Measurements from ENCODE around the gene DCDC1. TPM values are rescaled to one million over a fixed set of nuclear protein-coding genes. Genes with fewer than 3 reads are reported as not detected.

The DCDC1 gene
- total RNA-seq, 4 donors from 2014 or later: 0.26 to 8.0 (median 1.5) TPM

- no peaks in the 10 kb centered on the region for H3K36me3 ChIP-seq
- no peak overlapping the region for H3K4me3 ChIP-seq
- H3K27ac ChIP-seq: no peak overlapping the region
- H3K4me1 ChIP-seq: no peaks in the 10 kb centered on the region
- H3K9me3 ChIP-seq: no peaks in the 10 kb centered on the region
- intact Hi-C loops (cut with DNase I; ENCODE audit: low total_unique reads): no loop called here
- no peak for DNase-seq
- no peaks in the 10 kb centered on the region for H3K27me3 ChIP-seq
- TF ChIP-seq, protein P1, sequence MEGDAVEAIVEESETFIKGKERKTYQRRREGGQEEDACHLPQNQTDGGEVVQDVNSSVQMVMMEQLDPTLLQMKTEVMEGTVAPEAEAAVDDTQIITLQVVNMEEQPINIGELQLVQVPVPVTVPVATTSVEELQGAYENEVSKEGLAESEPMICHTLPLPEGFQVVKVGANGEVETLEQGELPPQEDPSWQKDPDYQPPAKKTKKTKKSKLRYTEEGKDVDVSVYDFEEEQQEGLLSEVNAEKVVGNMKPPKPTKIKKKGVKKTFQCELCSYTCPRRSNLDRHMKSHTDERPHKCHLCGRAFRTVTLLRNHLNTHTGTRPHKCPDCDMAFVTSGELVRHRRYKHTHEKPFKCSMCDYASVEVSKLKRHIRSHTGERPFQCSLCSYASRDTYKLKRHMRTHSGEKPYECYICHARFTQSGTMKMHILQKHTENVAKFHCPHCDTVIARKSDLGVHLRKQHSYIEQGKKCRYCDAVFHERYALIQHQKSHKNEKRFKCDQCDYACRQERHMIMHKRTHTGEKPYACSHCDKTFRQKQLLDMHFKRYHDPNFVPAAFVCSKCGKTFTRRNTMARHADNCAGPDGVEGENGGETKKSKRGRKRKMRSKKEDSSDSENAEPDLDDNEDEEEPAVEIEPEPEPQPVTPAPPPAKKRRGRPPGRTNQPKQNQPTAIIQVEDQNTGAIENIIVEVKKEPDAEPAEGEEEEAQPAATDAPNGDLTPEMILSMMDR (IDR thresholded peaks at IDR 0.05): no peak
- no peak for TF ChIP-seq POLR2A (IDR thresholded peaks at IDR 0.05)
Measured at GRCh38 chr11:31264834-31265233, 104.7 kb downstream of the DCDC1 start.

DNA sequence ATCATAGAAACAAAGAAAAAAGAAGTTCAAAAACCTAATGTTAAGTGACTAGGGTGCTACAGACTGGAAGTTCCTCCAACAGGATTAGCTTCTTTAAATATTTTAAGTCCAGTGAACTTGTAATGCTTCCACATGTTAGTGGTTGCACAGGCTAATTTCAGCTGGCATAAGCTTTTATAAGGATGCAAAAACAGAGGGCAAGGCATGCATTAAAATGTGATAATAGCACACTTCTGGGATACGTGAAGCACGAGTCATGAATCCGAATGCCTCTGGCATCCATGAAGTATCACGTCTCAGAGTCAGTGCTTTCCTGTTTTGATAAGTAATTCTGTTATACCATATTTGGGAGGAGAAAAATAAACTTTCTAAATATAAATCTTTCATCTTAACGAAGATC lies 106.8 kb downstream of the DCDC1 start:
- TF ChIP-seq POLR2A (IDR thresholded peaks at IDR 0.05): no peak
- TF ChIP-seq, protein P1 (IDR thresholded peaks at IDR 0.05): no peak
- intact Hi-C loops (cut with DNase I; ENCODE audit: low total_unique reads): no loop called here
- H3K4me3 ChIP-seq: no peak overlapping the region

DNA sequence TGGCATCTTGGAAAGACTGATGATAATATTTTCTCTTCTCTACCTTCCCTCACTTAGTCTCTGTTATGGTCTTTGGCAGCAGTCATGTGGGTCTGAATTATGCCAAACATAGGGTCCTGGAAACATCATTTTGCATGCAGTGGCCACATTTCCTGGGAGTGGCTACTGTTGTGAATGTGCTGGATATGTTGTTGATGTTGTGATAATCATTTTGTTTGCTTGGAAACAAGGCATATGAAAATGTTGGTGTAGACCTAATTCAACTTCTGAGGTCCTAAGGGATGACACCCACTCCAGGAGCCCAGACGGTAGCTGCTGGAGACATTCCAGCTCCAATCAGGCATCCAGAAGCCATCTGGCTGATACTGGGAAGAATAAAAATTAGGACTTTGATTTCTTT lies 109.7 kb downstream of the DCDC1 start:
- no peak overlapping the region for H3K4me3 ChIP-seq

More for the DNA sequence above, 106.8 kb downstream of the DCDC1 start:
- H3K27me3 ChIP-seq: no peaks in the 10 kb centered on the region
- no peaks in the 10 kb centered on the region for H3K4me1 ChIP-seq
- no peaks in the 10 kb centered on the region for H3K36me3 ChIP-seq
- no peaks in the 10 kb centered on the region for H3K9me3 ChIP-seq
- no peak overlapping the region for H3K27ac ChIP-seq
- no peak for DNase-seq

DNA sequence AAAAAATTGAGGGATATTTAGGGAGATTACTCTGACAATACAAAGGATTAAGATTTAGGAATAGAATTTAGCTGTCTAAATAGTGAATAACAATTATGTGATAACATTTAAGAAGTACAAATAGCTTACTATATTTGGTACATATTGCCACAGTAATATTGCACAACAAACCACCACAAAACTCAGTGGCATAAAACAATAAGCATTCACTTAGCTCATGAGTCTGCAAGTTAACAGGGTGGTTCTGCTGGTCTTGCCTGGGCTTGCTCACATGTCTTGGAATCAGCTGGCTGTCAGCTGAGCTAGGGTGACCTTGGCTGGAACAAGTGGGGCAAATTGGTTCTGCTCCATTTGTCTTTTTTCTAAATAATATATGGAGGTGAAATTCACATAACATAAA lies 115.1 kb downstream of the DCDC1 start:
- Histone ChIP-seq H3K4me1 (no peaks in the 10 kb centered on the region), H3K27ac (no peak overlapping the region), H3K4me3 (no peak overlapping the region), H3K27me3 (no peaks in the 10 kb centered on the region), H3K36me3 (no peaks in the 10 kb centered on the region), H3K9me3 (no peaks in the 10 kb centered on the region)
- TF ChIP-seq POLR2A (IDR thresholded peaks at IDR 0.05): no peak
- TF ChIP-seq, protein P1 (IDR thresholded peaks at IDR 0.05): no peak
- no peak for DNase-seq
- intact Hi-C loops (cut with DNase I; ENCODE audit: low total_unique reads): no loop called here

More for the DNA sequence above, 109.7 kb downstream of the DCDC1 start:
- Histone ChIP-seq H3K9me3 (no peaks in the 10 kb centered on the region), H3K27ac (no peak overlapping the region), H3K36me3 (no peaks in the 10 kb centered on the region), H3K27me3 (no peaks in the 10 kb centered on the region), H3K4me1 (no peaks in the 10 kb centered on the region)
- TF ChIP-seq, protein P1 (IDR thresholded peaks at IDR 0.05): no peak
- no peak for TF ChIP-seq POLR2A (IDR thresholded peaks at IDR 0.05)
- no peak for DNase-seq
- intact Hi-C loops (cut with DNase I; ENCODE audit: low total_unique reads): no loop called here

DNA sequence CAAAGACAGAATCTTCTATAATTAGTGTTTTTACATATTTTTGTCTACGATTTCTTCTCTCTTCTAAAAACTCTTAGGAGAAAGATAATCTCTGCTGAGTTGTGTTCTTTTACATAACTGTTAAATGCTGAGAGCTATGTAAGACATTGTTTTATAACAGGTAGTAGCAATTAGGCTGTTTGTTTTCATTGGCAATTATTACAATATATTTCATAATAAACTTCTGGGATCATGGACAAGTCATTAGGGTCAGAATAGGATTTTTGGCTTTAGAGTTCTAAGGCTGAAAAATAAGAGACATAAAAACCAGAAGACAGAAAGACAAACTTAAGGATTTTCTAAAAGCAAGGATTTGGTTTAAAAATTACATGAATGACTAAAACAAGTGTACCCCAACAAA lies 120.8 kb downstream of the DCDC1 start:
- no peak overlapping the region for H3K4me3 ChIP-seq
- no peak for TF ChIP-seq POLR2A (IDR thresholded peaks at IDR 0.05)
- TF ChIP-seq, protein P1 (IDR thresholded peaks at IDR 0.05): no peak
- H3K9me3 ChIP-seq: no peaks in the 10 kb centered on the region
- no peak for DNase-seq
- no peaks in the 10 kb centered on the region for H3K4me1 ChIP-seq
- no peak overlapping the region for H3K27ac ChIP-seq
- H3K36me3 ChIP-seq: no peaks in the 10 kb centered on the region
- intact Hi-C loops (cut with DNase I; ENCODE audit: low total_unique reads): no loop called here
- H3K27me3 ChIP-seq: no peaks in the 10 kb centered on the region

Measured in uterus (tissue), 4 donors.